ENCODE data around the gene TMEM132C.

DNA sequence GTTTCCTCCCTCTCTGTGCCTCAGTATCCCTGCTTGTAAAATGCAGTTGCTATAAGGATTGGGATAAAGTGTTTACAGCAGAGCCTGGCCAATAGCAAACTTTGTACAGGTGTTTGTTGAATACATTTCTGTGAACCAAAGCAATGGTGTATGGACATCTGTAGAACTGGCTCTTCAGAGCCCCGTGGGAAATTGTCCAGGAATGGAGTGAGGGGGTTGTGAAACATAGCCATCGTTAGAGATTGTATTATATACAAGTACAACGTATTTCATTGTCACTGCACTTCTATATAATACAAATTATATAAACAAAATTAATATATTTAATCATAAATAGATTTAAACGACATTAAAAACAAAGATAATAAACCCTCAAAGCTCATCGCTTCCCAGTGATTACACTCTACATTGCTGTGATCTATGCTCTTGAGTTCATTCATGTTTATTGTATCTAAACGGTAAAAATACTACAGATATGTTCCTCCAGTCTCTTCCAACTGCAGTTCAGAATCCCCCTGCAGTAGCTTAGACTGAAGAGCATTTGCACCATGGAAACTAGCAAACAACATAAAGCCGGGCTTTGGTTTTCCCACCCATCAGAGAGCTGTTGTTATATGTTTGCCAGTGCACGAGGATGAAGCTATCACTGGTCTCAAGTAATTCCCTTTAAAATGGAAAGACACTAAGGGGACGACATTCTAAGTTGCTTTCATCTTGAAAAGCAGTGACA, 216.7 kb downstream of the TMEM132C start:
- TF ChIP-seq, protein P1, sequence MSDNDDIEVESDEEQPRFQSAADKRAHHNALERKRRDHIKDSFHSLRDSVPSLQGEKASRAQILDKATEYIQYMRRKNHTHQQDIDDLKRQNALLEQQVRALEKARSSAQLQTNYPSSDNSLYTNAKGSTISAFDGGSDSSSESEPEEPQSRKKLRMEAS (IDR thresholded peaks at IDR 0.05), result no peak
- TF ChIP-seq, protein P2, sequence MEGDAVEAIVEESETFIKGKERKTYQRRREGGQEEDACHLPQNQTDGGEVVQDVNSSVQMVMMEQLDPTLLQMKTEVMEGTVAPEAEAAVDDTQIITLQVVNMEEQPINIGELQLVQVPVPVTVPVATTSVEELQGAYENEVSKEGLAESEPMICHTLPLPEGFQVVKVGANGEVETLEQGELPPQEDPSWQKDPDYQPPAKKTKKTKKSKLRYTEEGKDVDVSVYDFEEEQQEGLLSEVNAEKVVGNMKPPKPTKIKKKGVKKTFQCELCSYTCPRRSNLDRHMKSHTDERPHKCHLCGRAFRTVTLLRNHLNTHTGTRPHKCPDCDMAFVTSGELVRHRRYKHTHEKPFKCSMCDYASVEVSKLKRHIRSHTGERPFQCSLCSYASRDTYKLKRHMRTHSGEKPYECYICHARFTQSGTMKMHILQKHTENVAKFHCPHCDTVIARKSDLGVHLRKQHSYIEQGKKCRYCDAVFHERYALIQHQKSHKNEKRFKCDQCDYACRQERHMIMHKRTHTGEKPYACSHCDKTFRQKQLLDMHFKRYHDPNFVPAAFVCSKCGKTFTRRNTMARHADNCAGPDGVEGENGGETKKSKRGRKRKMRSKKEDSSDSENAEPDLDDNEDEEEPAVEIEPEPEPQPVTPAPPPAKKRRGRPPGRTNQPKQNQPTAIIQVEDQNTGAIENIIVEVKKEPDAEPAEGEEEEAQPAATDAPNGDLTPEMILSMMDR (IDR thresholded peaks at IDR 0.05), result no peak
- TF ChIP-seq POLR2A (IDR thresholded peaks at IDR 0.05; ENCODE audit: low read length) (no peak), SREBF2 (IDR thresholded peaks at IDR 0.05) (no peak), RFX5 (IDR thresholded peaks at IDR 0.05) (no peak), NFE2L2 (conservative IDR thresholded peaks at IDR 0.05; ENCODE audit: low read length) (no peak), RAD21 (conservative IDR thresholded peaks at IDR 0.05 in 1 of 2, IDR thresholded peaks at IDR 0.05 in 1 of 2) (no peak), HOXB5 (CRISPR knock-in tag; IDR thresholded peaks at IDR 0.05) (no peak), FOSL2 (IDR thresholded peaks at IDR 0.05) (no peak), FOSL2 (CRISPR knock-in tag; IDR thresholded peaks at IDR 0.05) (no peak), HDAC2 (IDR thresholded peaks at IDR 0.05) (no peak)
